GM21825 (cell line): ENCODE measurements around the gene GLRA1.
"Not testable (repeated sequence)": the region's sequence is repeated elsewhere in the genome, so short reads cannot be mapped to it uniquely, and the experiment has no call there.

Experiments
- ATAC-seq: cut with Tn5 transposase; IDR thresholded peaks from one replicate; pipeline ENCODE4 v1.9.1; 2021; ENCODE audit warnings: mild to moderate bottlenecking, moderate library complexity; ENCODE audit not compliant: unreplicated experiment

Gene GLRA1

DNA sequence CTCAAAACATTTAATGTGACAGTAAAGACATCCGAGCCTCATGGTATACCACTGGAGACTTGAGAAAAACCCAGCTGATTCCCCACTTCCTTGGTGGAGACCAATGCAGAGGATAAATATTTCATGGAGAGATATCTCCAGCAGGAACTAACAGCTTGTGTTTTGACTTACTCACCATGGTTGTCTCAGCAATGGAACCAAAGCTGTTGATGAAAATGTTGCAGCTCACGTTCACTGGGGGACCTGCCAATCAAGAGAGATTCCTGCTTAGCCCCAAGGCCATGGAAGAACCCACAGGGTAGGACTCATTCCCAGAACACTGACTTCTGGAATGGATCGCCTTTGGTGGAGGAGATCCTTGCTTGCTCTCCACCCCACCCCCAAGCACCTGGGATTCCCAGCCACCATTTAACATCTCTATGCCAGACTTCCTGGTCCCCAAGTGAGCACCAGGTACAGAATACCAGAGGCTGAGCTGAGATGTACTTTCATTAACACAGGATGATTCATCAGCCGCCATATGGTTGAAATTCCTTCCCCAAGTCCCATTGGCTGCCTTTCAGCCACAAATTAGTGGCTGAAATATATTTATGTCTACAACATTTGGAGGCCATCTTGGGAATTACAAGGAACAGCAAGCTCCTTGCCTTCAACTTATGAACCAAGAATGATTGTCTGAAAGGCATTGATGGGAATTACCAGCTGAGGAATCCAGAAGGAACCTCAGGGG is 37.9 kb downstream of the GLRA1 start:
- no peak for ATAC-seq

DNA sequence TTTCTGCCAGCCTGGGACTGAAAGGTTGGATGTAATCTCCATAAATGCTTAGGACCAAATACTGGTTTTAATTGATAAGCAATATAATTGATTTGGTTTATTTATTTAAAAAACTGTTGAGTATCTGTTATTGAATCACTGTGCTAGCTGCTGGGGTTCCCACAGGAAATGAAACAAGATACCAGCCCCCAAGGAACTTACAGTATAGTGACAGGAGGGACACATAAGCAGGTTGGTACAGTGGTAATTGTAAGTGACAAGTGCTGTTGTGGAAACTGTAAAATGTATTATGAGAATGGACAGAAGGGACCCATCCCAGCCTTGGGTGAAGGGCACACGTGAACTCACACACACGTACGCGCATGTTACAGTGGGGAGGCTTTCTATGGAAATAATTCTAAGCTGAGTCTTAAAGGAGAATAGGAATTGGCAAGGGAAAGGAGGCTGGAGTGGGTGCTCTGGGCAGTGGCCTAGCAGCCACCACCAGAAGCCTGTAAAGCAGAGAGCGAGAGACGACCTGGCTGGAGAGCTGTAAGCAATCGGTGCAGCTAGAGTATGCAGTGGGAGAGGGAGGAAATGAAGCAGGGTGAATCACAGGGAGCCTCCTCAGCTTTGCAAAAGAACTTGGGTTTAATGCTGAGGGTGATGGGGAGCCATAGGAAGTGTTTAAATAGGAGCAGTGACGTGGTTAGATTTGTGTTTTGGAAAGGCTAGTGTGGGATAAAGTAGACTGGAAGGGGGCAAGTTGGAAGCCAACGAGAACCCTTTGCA is 39.3 kb downstream of the GLRA1 start:
- ATAC-seq, result no peak

DNA sequence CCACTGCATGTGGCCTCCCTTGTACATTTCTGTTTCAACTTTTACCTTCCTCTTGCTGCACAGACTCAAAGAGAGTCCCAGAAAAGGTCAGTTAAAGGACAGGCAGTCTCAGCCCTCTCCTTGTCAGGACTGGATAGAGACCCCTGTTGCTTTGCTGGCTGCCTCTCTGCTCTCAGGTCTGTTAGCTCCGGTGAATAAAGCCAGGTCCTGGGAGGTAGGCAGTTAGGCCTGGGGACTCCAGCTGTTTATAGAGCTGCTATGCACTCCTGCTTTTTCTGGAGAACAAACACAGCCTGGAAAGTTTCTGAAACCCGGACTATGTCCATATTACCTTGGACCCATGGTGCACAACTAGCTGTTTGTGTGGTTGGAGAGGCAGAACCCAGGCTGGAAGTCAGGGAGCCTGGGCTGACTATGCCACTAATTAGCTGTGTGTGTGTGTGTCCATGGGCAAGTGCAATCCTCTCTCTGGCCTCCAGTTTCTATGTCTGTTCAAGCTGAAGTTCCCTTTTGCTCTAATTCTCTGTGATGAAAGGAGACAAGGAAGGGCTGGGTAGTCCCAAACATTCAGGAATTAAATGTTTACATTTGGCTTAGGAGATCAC is 42.9 kb downstream of the GLRA1 start:
- no peak for ATAC-seq

DNA sequence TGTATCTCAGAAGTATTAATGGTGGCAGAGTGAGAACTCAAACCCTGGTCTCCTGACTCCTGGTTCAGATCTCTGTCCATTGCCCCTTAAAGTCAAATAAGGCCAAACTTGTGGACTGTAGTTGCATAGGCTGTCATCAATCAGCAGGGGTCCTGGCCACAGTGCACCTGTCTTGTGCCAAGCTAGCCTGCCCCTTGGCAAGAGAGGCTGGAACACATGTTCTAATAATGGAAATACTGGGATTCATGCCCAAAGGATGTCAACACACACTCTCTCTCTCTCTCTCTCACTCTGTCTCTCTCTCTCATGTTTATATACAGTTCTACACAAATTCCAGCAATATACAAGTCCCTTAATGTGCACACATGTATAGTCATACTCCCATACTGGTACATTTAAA is 44.3 kb downstream of the GLRA1 start:
- no peak for ATAC-seq

DNA sequence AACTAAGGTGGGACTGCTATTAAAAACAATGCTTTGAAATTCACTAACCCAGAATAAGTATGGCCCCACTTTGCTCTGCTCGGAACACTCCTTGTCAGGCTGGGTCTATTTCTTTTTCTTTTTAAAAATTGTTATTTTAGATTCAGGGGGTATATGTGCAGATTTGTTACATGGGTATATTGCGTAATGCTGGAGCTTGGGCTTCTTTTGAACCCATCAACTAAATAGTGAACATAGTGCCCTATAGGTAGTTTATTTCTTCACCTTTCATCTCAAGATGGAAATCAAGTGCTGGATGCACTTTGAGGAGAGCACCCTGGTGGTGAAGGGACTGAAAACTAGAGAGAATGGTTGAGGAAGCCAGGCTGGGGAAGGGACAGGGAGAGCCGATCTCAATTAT is 51.0 kb downstream of the GLRA1 start:
- no peak for ATAC-seq

DNA sequence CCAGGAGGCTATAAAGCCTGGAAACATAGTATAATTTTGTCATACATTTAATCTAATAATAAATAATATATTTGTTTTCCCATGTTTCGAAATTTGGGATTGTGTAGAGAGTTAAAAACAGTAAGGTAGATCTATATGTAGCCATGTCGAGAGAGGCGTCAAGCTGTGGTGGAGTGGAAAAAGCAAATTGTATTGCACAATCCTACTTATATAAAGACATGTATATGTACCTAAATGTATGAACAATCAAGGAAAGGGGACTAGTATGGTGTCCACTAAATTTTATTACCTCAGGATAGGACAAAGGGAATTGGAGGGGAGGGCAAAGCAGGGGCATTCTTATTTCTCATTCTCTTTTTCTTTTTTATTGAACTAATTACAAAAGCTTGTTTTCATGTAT is 52.0 kb downstream of the GLRA1 start:
- ATAC-seq, result no peak

DNA sequence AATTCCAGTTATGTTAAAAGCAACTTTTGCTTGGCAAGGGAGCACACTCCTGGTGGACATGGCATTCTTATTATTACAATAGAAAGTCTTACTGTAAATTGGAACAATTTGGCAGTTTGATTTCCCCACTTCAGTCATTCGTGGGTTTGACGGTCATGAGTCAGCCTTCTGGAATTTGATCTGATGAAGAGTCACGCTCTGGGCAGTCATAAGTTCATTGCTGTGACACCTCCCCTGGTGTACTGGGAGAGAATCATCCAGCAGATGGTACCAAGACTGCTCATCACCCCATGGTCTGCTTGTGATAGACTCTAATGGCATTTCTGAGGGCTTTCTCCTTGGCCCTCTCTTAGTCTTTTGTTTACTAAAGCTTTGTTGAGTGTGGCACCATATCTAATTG is 53.8 kb downstream of the GLRA1 start:
- ATAC-seq, result no peak

DNA sequence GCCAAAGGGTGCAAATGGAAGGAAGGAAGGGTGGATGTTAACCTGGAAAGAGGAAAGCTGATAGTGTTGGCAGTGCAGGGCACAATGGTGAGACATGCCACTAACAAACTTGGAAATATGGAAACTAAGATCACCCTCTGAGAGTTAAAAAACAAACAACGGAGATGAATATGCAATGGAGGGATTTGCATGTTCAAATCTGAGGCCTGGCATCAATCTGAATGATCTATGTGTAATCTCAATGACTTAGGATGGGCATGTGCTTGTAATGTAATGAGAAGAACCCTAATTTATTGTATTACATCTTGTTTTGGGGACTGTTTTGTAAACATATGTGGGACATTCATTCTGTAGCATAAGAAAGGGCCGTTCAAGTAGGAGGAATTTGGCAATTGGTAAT is 54.4 kb downstream of the GLRA1 start:
- no peak for ATAC-seq

DNA sequence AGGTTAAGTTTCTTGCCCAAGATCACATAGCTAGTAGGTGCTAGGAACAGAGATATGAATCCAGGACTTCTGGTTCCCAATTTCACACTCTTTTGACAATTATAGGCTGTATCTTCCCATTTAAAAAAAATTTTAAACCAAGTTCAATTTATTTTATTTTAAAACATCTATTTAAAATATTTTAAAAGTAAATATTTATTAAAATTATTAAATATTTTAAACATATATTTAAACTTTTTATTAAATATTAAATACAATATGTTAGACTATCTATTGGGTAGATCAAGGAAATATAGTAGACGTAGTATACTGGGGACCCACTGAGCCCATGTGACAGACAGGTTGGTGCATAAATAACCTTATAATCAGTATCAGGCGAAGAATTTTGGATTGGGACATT is 54.8 kb downstream of the GLRA1 start:
- no peak for ATAC-seq

DNA sequence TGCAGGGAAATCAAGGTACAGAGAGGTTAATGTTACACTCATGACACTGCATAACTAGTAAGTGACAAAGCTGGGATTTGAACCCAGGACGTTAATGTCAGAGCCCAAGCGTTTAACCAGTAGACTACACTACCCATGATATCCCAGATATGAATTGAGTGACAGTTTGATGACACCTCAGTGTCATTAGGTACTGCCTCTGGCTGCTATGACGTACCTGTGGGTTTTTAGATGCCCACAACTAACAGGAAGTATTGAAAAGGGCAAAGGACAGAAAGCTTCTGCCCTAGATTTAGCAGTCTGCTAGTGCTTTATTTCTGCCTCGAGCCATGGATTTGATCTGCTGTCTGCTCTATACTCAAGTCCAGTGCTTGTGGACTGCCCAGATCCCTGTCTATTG is 56.2 kb downstream of the GLRA1 start:
- ATAC-seq, result no peak

DNA sequence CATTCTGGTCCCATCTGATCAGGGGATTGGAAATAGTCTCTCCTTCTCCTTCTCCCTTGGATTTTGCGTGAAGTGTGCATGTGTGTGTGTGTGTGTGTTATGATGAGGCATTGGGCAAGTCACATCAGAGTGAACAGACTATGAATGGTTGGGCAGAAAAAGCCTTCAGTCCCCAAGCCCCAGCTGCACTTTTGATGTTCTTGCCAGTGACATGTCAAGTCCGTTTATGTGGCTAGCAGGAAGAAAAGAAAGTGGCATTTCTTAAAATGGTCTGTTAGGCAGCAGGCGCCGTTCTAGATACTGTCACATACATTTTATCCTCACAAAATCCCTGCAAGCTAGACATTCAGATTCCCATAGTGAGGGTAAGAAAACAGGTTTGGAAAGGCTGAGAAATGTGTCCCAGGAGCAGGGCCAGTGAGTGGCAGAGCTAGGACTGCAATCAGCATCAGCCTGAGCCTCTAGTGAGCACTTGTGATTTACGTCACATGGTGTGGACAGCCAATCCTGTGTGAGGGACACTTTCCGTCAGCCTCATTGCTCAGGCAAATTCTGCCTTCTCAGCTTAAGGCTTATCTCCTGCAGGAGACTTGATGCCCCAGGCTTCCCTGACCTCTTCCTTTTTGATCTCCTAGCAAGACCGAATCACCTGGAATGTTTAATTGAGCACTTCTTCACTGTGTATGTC is 60.4 kb downstream of the GLRA1 start:
- no peak for ATAC-seq

DNA sequence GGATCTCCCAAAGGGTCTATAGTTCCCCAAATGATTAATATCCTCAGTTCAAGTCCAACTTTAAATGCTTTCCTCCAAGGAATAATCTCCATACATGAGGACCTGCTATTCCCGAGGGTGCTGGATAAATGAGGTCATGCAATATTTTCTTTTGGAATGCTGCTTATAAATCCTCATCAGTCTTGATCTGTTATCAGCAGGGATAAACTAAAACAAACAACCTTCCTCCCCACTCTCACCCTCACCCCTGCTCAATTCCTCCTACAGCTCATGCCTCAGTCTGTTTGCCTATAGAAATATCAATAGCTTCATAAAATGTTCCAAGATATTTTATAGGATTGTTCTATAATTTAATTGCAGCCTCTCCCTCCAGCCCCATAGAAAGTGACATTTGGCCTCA is 61.1 kb downstream of the GLRA1 start:
- ATAC-seq, result no peak

DNA sequence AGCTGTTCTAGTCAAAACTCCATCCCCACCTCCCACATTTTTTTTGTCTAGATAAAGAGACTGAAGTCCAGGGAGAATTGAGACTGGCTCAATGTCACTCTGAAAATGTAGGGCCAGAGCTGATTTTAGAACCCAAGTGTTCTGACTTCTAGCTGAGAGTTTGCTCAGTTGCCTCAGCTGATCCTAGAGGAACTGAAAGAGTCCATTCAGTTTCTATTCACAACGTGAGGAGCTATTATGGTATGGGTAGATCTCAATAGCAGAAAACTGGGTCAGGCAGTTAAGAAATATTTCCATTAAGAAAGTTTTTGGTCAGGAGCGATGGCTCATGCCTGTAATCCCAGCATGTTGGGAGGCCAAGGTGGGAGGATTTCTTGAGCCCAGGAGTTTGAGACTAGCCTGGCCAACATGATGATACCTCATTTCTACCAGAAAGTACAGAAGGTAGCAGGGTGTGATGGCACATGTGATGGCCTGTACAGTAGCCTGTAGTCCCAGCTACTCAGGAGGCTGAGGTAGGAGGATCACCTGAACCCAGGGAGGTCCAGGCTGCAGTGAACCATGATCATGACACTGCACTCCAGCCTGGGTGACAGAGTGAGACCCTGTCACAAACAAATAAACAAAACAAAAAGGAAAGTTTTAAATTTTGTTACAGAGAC is 61.7 kb downstream of the GLRA1 start:
- ATAC-seq, result no peak

DNA sequence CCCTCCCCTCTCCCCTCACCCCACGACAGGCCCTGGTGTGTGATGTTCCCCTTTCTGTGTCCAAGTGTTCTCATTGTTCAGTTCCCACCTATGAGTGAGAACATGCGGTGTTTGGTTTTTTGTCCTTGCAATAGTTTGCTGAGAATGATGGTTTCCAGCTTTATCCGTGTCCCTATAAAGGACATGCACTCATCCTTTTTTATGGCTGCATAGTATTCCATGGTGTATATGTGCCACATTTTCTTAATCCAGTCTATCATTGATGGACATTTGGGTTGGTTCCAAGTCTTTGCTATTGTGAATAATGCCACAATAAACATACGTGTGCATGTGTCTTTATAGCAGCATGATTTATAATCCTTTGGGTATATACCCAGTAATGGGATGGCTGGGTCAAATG is 63.8 kb downstream of the GLRA1 start:
- ATAC-seq, result not testable (repeated sequence)

DNA sequence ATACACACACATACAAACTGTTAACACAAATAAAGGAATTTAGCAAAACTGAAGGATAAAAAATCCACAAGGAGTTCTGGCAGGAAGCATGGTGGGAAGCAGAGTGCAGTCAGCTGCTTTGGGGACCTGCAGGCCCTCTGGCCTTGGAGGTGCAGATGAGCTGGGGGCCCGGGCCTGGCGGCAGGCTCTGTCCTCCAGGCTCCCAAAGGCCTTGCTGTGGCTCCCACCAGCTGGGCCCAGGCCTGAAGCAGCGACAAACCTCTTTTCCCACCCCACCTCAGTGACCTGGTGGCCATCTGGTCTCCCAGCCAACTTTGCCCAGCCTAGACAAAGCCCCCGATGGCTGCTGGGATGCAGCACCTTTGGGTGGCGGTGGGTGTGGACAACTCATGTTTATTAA is 67.8 kb downstream of the GLRA1 start:
- no peak for ATAC-seq

DNA sequence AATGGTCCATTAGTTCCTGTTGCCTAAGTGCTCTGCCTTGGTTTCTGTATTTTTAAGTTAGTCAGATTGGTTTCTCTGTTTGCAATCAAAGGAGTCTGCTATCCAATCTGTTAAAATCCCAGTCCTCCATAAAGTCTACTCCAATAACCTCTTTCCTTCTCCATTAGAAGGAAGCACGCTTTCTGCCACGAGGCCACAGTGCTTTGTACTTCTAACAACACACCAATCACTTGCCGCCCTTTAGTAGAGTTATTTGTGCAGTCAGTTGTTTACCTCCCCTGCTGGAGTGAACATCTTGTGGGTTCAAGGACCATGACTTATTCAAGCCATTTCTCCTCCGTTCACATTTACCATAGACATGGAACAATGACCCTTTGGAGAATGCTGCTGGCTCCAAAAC is 69.0 kb downstream of the GLRA1 start:
- no peak for ATAC-seq

DNA sequence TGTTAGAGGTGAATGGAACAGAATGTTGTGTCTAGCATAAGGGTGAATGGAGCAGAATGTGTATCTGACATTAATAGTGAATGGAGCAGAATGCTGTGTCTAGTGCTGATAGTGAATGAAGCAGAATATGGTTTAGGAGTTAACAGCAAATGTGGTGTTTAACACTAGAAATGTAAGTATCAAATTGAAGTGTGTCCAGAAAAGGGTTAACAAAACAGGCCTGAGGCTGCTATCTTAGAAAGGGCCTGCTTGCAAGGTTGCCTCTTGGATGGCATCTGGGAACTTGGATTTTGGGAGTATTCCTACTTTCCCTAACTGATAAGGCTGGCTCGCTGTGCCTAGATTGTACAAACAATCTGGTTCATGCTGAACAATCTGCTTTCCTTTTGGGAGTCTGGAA is 76.8 kb downstream of the GLRA1 start:
- ATAC-seq, result no peak

DNA sequence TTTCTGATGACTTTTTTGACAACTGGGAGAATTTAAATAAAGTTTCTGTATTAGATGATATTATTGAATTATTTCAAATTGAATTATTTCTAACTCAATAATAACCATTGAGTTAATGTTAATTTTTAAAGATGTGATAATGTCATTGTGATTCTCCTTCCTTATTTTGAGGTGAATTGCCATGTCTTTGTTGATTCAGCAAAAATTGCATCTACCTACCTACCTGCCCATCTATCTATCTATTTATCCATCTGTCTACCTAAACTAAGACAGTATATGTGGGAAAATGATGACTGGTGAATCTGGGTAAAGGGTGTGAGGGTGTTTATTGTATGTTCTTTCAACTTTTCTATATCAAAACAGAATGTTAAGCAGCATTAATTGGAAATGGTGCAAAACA is 77.9 kb downstream of the GLRA1 start:
- no peak for ATAC-seq

DNA sequence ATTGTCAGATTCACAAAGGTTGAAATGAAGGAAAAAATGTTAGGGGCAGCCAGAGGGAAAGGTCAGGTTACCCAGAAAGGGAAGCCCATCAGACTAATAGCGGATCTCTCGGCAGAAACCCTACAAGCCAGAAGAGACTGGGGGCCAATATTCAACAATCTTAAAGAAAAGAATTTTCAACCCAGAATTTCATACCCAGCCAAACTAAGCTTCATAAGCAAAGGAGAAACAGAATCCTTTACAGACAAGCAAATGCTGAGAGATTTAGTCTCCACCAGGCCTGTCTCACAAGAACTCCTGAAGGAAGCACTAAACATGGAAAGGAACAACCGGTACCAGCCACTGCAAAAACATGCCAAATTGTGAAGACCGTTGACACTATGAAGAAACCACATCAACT is 91.8 kb downstream of the GLRA1 start:
- ATAC-seq, result not testable (repeated sequence)

DNA sequence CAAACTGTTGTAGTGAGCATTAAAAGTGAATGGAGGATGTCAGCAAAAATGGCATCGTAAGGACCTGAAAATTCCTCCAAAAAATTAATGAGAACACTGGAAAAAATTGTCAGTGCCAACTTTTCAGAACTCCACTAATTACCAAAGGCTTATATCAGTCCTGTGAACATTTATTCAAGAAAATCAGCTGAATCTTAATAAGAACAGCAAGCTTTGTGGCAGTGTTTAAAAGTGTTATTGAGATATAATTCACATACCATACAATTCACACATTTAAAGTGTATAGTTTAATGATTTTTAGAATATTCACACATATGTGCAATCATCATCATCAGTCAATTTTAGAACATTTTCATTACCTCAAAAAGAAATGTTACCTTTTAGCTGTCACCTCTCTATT is 95.3 kb downstream of the GLRA1 start:
- no peak for ATAC-seq

DNA sequence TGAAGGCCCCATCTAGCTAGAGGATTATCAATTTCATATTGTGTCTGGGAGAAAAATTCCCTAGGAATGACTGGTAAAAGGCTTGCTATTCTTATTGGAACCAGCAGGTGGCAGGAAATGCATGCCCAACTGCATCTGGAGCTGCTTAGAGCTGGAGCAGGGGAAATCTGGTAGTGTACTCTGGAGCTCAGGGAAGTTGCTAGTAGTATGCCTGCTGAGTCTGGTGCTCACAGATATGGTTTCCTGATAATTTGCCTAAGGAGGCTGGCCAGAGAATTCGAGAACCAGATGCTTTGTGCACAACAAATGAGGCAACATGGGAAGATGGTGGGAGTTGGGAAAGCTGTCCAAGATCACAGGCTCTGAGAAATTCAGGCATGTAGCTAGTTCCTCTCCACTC is 99.2 kb downstream of the GLRA1 start:
- no peak for ATAC-seq
